HG03432 (cell line): Measurements from ENCODE around the gene SLC6A7.

Source experiments
- ATAC-seq: cut with Tn5 transposase; IDR thresholded peaks from one replicate; pipeline ENCODE4 v1.9.1; 2021; ENCODE audit warnings: mild to moderate bottlenecking, moderate library complexity; ENCODE audit not compliant: unreplicated experiment

Gene SLC6A7

GRCh38 chr5:150172145-150172544 lies 17.7 kb upstream of the SLC6A7 start:
- no peak for ATAC-seq

GRCh38 chr5:150172556-150172955 lies 17.3 kb upstream of the SLC6A7 start:
- no peak for ATAC-seq

GRCh38 chr5:150173161-150173560 lies 16.7 kb upstream of the SLC6A7 start:
- ATAC-seq, result no peak

GRCh38 chr5:150174285-150174684 lies 15.6 kb upstream of the SLC6A7 start:
- ATAC-seq, result no peak

- ATAC-seq, result no peak
Observed at GRCh38 chr5:150175076-150175475, 14.8 kb upstream of the SLC6A7 start.

- peak; percentile 42 for ATAC-seq
Observed at GRCh38 chr5:150175536-150175935, 14.3 kb upstream of the SLC6A7 start.

GRCh38 chr5:150176745-150177477 lies 13.0 kb upstream of the SLC6A7 start:
- ATAC-seq, result no peak

GRCh38 chr5:150177721-150178120 lies 12.1 kb upstream of the SLC6A7 start:
- ATAC-seq, result no peak

GRCh38 chr5:150178262-150178661 lies 11.6 kb upstream of the SLC6A7 start:
- peak; percentile 63 for ATAC-seq

- ATAC-seq, result no peak
Observed at GRCh38 chr5:150179019-150179620, 10.7 kb upstream of the SLC6A7 start.

GRCh38 chr5:150180241-150181026 lies 9.4 kb upstream of the SLC6A7 start:
- no peak for ATAC-seq

GRCh38 chr5:150181027-150181426 lies 8.8 kb upstream of the SLC6A7 start:
- no peak for ATAC-seq

GRCh38 chr5:150181766-150182545 lies 7.9 kb upstream of the SLC6A7 start:
- no peak for ATAC-seq

GRCh38 chr5:150182774-150183173 lies 7.1 kb upstream of the SLC6A7 start:
- ATAC-seq, result no peak

- no peak for ATAC-seq
Observed at GRCh38 chr5:150183436-150183835, 6.4 kb upstream of the SLC6A7 start.

- no peak for ATAC-seq
Observed at GRCh38 chr5:150184006-150184405, 5.9 kb upstream of the SLC6A7 start.

GRCh38 chr5:150184990-150185912 lies 4.6 kb upstream of the SLC6A7 start:
- ATAC-seq, result no peak

GRCh38 chr5:150186137-150186536 lies 3.7 kb upstream of the SLC6A7 start:
- no peak for ATAC-seq

GRCh38 chr5:150186897-150187296 lies 3.0 kb upstream of the SLC6A7 start:
- ATAC-seq, result no peak
